ENCODE measurements around the gene REEP5. TPM values are rescaled to one million over a fixed set of nuclear protein-coding genes. Genes with fewer than 3 reads are reported as not detected.

Gene REEP5
- 90.2 and 124 TPM in 2 replicates for polyA plus RNA-seq (2012; rRNA removed)
- polyA plus RNA-seq (2012; cell fraction: cytosol; rRNA removed): 83.8 and 93.9 TPM in 2 replicates
- 62.3 and 87.7 TPM in 2 replicates for polyA plus RNA-seq (2012; cell fraction: nucleus; rRNA removed)

DNA sequence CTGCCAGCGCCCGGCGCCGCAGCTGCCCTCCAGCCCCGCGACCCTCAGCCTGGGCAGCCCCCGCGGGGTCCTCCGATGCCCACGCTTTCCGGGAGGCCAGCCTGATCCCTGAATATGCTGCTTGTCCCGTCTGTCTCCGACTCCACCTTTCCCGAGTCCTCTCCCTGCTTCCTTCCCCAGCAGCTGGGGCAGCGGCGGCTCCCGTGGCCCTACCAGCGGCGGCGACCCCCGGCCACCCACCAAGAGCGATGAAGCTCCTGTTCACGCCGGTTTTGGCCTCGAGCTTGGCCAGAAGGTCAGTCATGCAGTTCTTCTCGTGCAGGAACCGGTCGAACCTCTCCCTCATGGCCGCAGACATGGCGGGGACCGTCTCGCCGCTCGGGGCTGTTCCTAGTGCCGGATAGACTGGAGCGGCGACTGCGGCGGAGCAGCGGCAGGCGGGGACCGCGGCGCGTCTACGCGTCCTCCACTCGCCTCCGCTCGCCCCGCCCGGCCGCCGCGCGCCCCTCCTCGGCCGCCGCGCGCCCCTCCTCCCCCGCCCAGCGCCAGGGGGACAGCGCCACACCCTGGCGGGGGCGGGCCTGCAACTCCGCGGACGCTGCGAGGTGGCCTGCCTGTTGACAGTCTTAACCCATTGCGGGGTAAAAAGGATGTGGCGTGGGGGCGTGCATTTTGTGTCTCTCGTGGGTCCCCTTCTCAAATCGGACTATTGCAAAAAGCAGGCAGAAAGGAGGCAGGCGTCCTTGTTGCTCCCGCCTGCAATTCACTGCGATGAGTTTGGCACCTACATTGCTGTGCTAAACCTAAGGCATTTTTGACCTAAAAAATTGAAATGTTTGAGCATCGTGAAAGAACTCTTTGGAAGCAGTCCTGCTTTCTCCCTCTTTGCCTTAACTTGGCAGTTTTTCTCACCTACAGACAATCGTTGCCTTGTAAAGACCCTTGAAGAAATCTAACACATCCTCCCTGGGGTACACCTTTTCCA lies at the start of gene REEP5:
REEP5 (minus strand) TSS at position 395 of the 985 bp plus-strand sequence; CDS start at position 358, 37 bp downstream.
- TF ChIP-seq TEAD4 (IDR thresholded peaks at IDR 0.05; ENCODE audit: borderline replicate concordance, insufficient read depth) (no peak), MXI1 (IDR thresholded peaks at IDR 0.05; ENCODE audit: low read depth, low read length) (peak; percentile 57; the same call in 1 of the 2 replicates), CTCF (IDR thresholded peaks at IDR 0.05) (peak; percentile 72), SMC3 (IDR thresholded peaks at IDR 0.05; ENCODE audit: low read depth, low read length) (peak; percentile 56), RCOR1 (IDR thresholded peaks at IDR 0.05; ENCODE audit: low read length) (no peak), RXRA (IDR thresholded peaks at IDR 0.05; ENCODE audit: borderline replicate concordance, low read depth) (no peak), SIN3A (IDR thresholded peaks at IDR 0.05; ENCODE audit: borderline replicate concordance, low read depth, low read length) (peak; percentile 61; the same call in 1 of the 2 replicates), RAD21 (IDR thresholded peaks at IDR 0.05; ENCODE audit: low read length) (peak; percentile 63), CHD2 (IDR thresholded peaks at IDR 0.05; ENCODE audit: low read length, partially characterized antibody) (peak; percentile 72), POLR2AphosphoS5 (IDR thresholded peaks at IDR 0.05; ENCODE audit: low read depth, low read length) (peak; percentile 90), MAX (IDR thresholded peaks at IDR 0.05; ENCODE audit: low read depth) (peak; percentile 55; the same call in 1 of the 2 replicates), NFIC (IDR thresholded peaks at IDR 0.05; ENCODE audit: borderline replicate concordance) (no peak), YY1 (IDR thresholded peaks at IDR 0.05; ENCODE audit: low read depth) (peak; percentile 72; the same call in 1 of the 2 replicates), TAF1 (IDR thresholded peaks at IDR 0.05; ENCODE audit: borderline replicate concordance, low read depth, low read length) (peak; percentile 82)
- no peaks in the 10 kb centered on the region for H3K9me2 ChIP-seq
- WGBS (ENCODE audit: low lambda C conversion rate): 4% methylated on average over 28 of the region's 80 CpGs
- H3K9ac ChIP-seq: peak within 1 kb of the TSS; percentile 96
- H4K20me1 ChIP-seq (ENCODE audit: insufficient read depth): peaks cover 4% of the 10 kb centered on the region
- H3K4me3 ChIP-seq (ENCODE audit: low read depth in 2 of 2, low read length in 1 of 2): peak within 1 kb of the TSS; percentile 88 to 96
- POLR2A ChIA-PET: interaction anchor here (0.6 to 3.2 kb wide), 4 partner anchors 54 to 795 kb away, joined by 3 to 14 read pairs (median 8); partner anchors contain the start of genes DCP2 and SRP19
- H3K79me2 ChIP-seq (ENCODE audit: insufficient read depth): peaks cover 39% of the 10 kb centered on the region
- peaks cover 6 to 15% of the 10 kb centered on the region in 2 experiments; a peak in 2 of 4 replicates for H3K4me1 ChIP-seq (ENCODE audit: control insufficient read depth in 1 of 2, insufficient read depth in 2 of 2, low read depth in 1 of 2, low read length in 1 of 2)
- H3K4me2 ChIP-seq: peak within 1 kb of the TSS; percentile 91
- peak within 1 kb of the TSS; percentile 89 for H2AFZ ChIP-seq (ENCODE audit: low read depth)
- peaks cover 8% of the 10 kb centered on the region for H3F3A ChIP-seq (replicated peaks; ENCODE audit: insufficient read depth)
- H3K9me3 ChIP-seq: no peaks in the 10 kb centered on the region
- CTCF ChIA-PET: interaction anchor here (0.7 to 2.9 kb wide), 14 partner anchors 13 to 669 kb away, joined by 3 to 17 read pairs (median 4); partner anchors contain the start of gene SRP19
- DNase-seq: peak; percentile 96
- H3K36me3 ChIP-seq (replicated peaks in 1 of 2; ENCODE audit: control insufficient read depth in 1 of 2, insufficient read depth in 2 of 2, low read length in 1 of 2): peaks cover 18 to 26% of the 10 kb centered on the region in 2 experiments
- peak within 1 kb of the TSS; percentile 92 for H3K27ac ChIP-seq (ENCODE audit: low read depth in 2 of 2, low read length in 1 of 2)
- H3K27me3 ChIP-seq (ENCODE audit: insufficient read depth): no peaks in the 10 kb centered on the region

All from SK-N-SH (cell line).